ENCODE measurements around the gene ARHGEF19. TPM values are rescaled to one million over a fixed set of nuclear protein-coding genes. Genes with fewer than 3 reads are reported as not detected.

ARHGEF19 gene
- total and polyA plus RNA-seq, 2 of the 13 experiments (the other 11 are each of a cell fraction or from before 2014, with no cell fraction given) = 1.7 to 1.8 TPM

GRCh38 chr1:16181887-16182719, 30.3 kb downstream of the ARHGEF19 start (continued):
- no peak for TF ChIP-seq PRMT3 (CRISPR knock-in tag; IDR thresholded peaks at IDR 0.05; ENCODE audit: borderline replicate concordance, low read depth)
- TF ChIP-seq, protein P1, sequence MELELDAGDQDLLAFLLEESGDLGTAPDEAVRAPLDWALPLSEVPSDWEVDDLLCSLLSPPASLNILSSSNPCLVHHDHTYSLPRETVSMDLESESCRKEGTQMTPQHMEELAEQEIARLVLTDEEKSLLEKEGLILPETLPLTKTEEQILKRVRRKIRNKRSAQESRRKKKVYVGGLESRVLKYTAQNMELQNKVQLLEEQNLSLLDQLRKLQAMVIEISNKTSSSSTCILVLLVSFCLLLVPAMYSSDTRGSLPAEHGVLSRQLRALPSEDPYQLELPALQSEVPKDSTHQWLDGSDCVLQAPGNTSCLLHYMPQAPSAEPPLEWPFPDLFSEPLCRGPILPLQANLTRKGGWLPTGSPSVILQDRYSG (CRISPR knock-in tag; IDR thresholded peaks at IDR 0.05) = no peak
- TF ChIP-seq CSRNP2 (CRISPR knock-in tag; conservative IDR thresholded peaks at IDR 0.05; ENCODE audit: low read depth) = no peak
- TF ChIP-seq NR2F1 (CRISPR knock-in tag; IDR thresholded peaks at IDR 0.05) = no peak; a peak in 1 of 4 replicates
- TF ChIP-seq RBM39 (IDR thresholded peaks at IDR 0.05; ENCODE audit: low read depth, low read length, poor library complexity, severe bottlenecking) = no peak
- TF ChIP-seq CENPT (CRISPR knock-in tag; IDR thresholded peaks at IDR 0.05; ENCODE audit: low read depth) = no peak
- no peak; the same call in 1 of the 2 replicates for TF ChIP-seq ZBTB33 (CRISPR knock-in tag; IDR thresholded peaks at IDR 0.05)
- no peak for TF ChIP-seq ZNF10 (CRISPR knock-in tag; IDR thresholded peaks at IDR 0.05; ENCODE audit: borderline replicate concordance, low read depth)
- TF ChIP-seq NCOR1 (IDR thresholded peaks at IDR 0.05; ENCODE audit: borderline replicate concordance, low read length) = no peak
- TF ChIP-seq NAIF1 (CRISPR knock-in tag; IDR thresholded peaks at IDR 0.05; ENCODE audit: borderline replicate concordance) = no peak
- TF ChIP-seq PRPF4 (IDR thresholded peaks at IDR 0.05; ENCODE audit: low read depth, low read length, poor library complexity, severe bottlenecking) = no peak
- no peak; the same call in 1 of the 2 replicates for TF ChIP-seq ZBTB10 (CRISPR knock-in tag; IDR thresholded peaks at IDR 0.05; ENCODE audit: borderline replicate concordance)
- TF ChIP-seq ZSCAN31 (CRISPR knock-in tag; IDR thresholded peaks at IDR 0.05; ENCODE audit: low read depth) = peak; percentile 78
- no peak for TF ChIP-seq ATF7-NPFF (CRISPR knock-in tag; IDR thresholded peaks at IDR 0.05; ENCODE audit: low read depth)
- TF ChIP-seq, protein P2, sequence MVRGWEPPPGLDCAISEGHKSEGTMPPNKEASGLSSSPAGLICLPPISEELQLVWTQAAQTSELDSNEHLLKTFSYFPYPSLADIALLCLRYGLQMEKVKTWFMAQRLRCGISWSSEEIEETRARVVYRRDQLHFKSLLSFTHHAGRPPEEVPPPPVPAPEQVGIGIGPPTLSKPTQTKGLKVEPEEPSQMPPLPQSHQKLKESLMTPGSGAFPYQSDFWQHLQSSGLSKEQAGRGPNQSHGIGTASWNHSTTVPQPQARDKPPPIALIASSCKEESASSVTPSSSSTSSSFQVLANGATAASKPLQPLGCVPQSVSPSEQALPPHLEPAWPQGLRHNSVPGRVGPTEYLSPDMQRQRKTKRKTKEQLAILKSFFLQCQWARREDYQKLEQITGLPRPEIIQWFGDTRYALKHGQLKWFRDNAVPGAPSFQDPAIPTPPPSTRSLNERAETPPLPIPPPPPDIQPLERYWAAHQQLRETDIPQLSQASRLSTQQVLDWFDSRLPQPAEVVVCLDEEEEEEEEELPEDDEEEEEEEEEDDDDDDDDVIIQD (CRISPR knock-in tag; IDR thresholded peaks at IDR 0.05; ENCODE audit: low read depth) = no peak; the same call in 1 of the 2 replicates
- peak; percentile 84 for TF ChIP-seq ZFX (CRISPR knock-in tag; IDR thresholded peaks at IDR 0.05; ENCODE audit: low read depth)

Measured in HepG2 (cell line).